SK-N-MC (cell line): ENCODE results near the gene CNST.
"Not testable (repeated sequence)": the region's sequence is repeated elsewhere in the genome, so short reads cannot be mapped to it uniquely, and the experiment has no call there.

Experiments used
- EZH2 ChIP-seq: fragments of 200-600 bp; sonication (generic); IDR thresholded peaks from one replicate; pipeline ENCODE4 v1.6.1; 2017; ENCODE audit warnings: antibody characterized with exemption
- FOXP2 ChIP-seq: optimal IDR thresholded peaks from 2 replicates; pipeline ENCODE3; 2011; ENCODE audit warnings: mild to moderate bottlenecking, moderate library complexity; ENCODE audit not compliant: insufficient read depth; ENCODE audit errors: extremely low read length, control extremely low read depth
- POLR2AphosphoS5 ChIP-seq: IDR thresholded peaks from 2 replicates; pipeline ENCODE4 v1.6.1; 2012; ENCODE audit warnings: mild to moderate bottlenecking, low read depth, low read length, borderline replicate concordance

GRCh38 chr1:246560833-246561232 is 5.4 kb upstream of the CNST start:
- not testable (repeated sequence) for TF ChIP-seq EZH2, POLR2AphosphoS5, FOXP2
